Measurements from ENCODE around the gene CPN2. TPM values are rescaled to one million over a fixed set of nuclear protein-coding genes. Genes with fewer than 3 reads are reported as not detected.

Gene CPN2
- total and polyA plus RNA-seq, 2 of the 8 experiments (the other 6 are each of a cell fraction or from before 2014, with no cell fraction given) = 0.03 TPM; not detected in 1

GRCh38 chr3:194321693-194322640 lies 29.2 kb downstream of the CPN2 start:
- Histone ChIP-seq H2BK120ac (replicated peaks; ENCODE audit: low read depth, low read length) (no peak overlapping the region), H3K9me3 (ENCODE audit: insufficient read depth in 2 of 2, low read depth in 1 of 2, low read length in 1 of 2) (peaks cover 36 to 38% of the 10 kb centered on the region in 2 experiments), H4K8ac (ENCODE audit: extremely low read depth, insufficient read depth, low read length) (peak overlapping the region; percentile 11; the same call in 1 of the 2 replicates), H3K4ac (replicated peaks; ENCODE audit: insufficient read length, low read depth, low read length) (peak overlapping the region; percentile 34), H4K20me1 (replicated peaks in 1 of 2; ENCODE audit: control insufficient read depth in 1 of 2, insufficient read depth in 2 of 2, low read length in 2 of 2) (peaks cover 0 to 15% of the 10 kb centered on the region in 2 experiments), H3K56ac (replicated peaks; ENCODE audit: insufficient read length, low read depth, low read length) (no peak overlapping the region), H3K4me2 (ENCODE audit: insufficient read depth in 1 of 2, low read depth in 2 of 2, low read length in 2 of 2) (no peak overlapping the region), H4K5ac (ENCODE audit: insufficient read length, low read depth, low read length) (no peak overlapping the region), H3K79me1 (ENCODE audit: low read depth, low read length) (peaks cover 9% of the 10 kb centered on the region), H3K18ac (ENCODE audit: extremely low read depth, low read length) (no peak overlapping the region), H2AFZ (ENCODE audit: low read length) (no peak overlapping the region), H2BK5ac (ENCODE audit: low read depth, low read length) (0 out of 2 replicates have a peak overlapping the region, but pooled peaks have one; percentile 49), H3K23ac (ENCODE audit: insufficient read length) (no peak overlapping the region), H3K79me2 (ENCODE audit: control insufficient read depth in 1 of 2, insufficient read depth in 2 of 2, low read length in 2 of 2) (no peaks in the 10 kb centered on the region), H4K91ac (replicated peaks; ENCODE audit: insufficient read length, low read length) (no peak overlapping the region), H2BK15ac (ENCODE audit: low read length) (no peak overlapping the region), H3K9ac (replicated peaks in 1 of 4; ENCODE audit: extremely low read depth in 1 of 4, low read depth in 3 of 4, low read length in 3 of 4) (no peak overlapping the region), H3K36me3 (ENCODE audit: control insufficient read depth in 2 of 4, insufficient read depth in 4 of 4, low read length in 3 of 4) (no peaks in the 10 kb centered on the region; a peak in 1 of 8 replicates), H2BK20ac (ENCODE audit: low read length) (no peak overlapping the region), H3K23me2 (ENCODE audit: low read depth, low read length) (peaks cover 18% of the 10 kb centered on the region; the same call in 1 of the 2 replicates), H3K14ac (ENCODE audit: insufficient read length) (no peak overlapping the region), H3K4me1 (replicated peaks in 1 of 4; ENCODE audit: control insufficient read depth in 3 of 4, insufficient read depth in 4 of 4, low read length in 3 of 4) (no peaks in the 10 kb centered on the region; a peak in 3 of 7 replicates), H3K27me3 (replicated peaks in 1 of 4; ENCODE audit: control insufficient read depth in 3 of 4, extremely low read depth in 1 of 4, insufficient read depth in 3 of 4, low read length in 3 of 4) (peaks cover 0 to 4% (median 1%) of the 10 kb centered on the region in 4 experiments; a peak in 5 of 7 replicates), H2BK12ac (ENCODE audit: low read depth, low read length) (no peak overlapping the region), H2AK5ac (ENCODE audit: low read depth, low read length) (no peak overlapping the region), H3K27ac (ENCODE audit: low read depth, low read length) (no peak overlapping the region), H3K4me3 (ENCODE audit: extremely low read depth in 1 of 4, insufficient read depth in 2 of 4, low read depth in 3 of 4, low read length in 4 of 4) (no peak overlapping the region)
- no peak for DNase-seq (ENCODE audit: low read depth in 1 of 2, low spot score in 2 of 2)
- WGBS, 2 experiments (ENCODE audit: extremely low coverage in 1 of 2, insufficient coverage in 1 of 2, insufficient read length in 1 of 2, insufficient replicate concordance in 2 of 2, low coverage in 1 of 2, low lambda C conversion rate in 2 of 2, missing lambda C conversion rate in 1 of 2) = 86% methylated on average over 26 of the region's 26 CpGs; no CpG with 5 or more reads in 1 of the 2 experiments
- CTCF ChIA-PET (ENCODE audit: partially characterized antibody) = interaction anchor here (1.1 to 2.4 kb wide), 5 partner anchors 9 to 237 kb away, joined by 3 to 11 read pairs (median 4); no protein-coding TSS in a partner anchor
- POLR2A ChIA-PET (ENCODE audit: partially characterized antibody) = no interaction called here
- no peak for FAIRE-seq
- TF ChIP-seq JUND (IDR thresholded peaks at IDR 0.05; ENCODE audit: low read length) = no peak
- no peak for TF ChIP-seq SRF (IDR thresholded peaks at IDR 0.05; ENCODE audit: low read depth, low read length)
- no peak for TF ChIP-seq CREB1 (IDR thresholded peaks at IDR 0.05)
- TF ChIP-seq YY1 (IDR thresholded peaks at IDR 0.05; ENCODE audit: low read depth, low read length) = no peak
- TF ChIP-seq PHF8 (conservative IDR thresholded peaks at IDR 0.05; ENCODE audit: low read depth, low read length) = no peak
- TF ChIP-seq EGR1 (IDR thresholded peaks at IDR 0.05; ENCODE audit: borderline replicate concordance, low read depth, low read length) = no peak
- no peak for TF ChIP-seq RBBP5 (IDR thresholded peaks at IDR 0.05; ENCODE audit: borderline replicate concordance, low read depth, low read length)

All from H1 (cell line).